ENCODE results near the gene CNPY2. TPM values are rescaled to one million over a fixed set of nuclear protein-coding genes. Genes with fewer than 3 reads are reported as not detected.
"Not testable (repeated sequence)": the region's sequence is repeated elsewhere in the genome, so short reads cannot be mapped to it uniquely, and the experiment has no call there.

The CNPY2 gene
- total RNA-seq, 2 donors from 2014 or later = 183 to 198 TPM

DNA sequence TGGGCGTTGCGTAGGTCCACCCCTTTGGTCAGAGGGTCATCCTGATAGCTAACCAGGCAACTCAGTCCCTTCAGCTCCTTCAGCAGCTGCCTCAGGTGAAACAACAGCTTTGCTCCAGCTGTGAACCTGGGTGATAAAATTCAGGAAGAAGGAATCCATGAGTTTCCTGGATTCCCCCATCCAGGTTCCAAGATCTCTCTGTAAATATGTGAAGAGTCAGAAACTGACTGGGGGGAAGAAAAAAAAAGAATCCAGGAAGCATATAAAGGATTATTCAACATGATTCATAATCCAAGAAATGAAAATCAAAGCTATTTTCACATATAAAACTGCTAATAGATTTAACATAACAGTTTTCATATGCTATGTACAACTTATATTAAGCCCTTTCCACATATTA is 35.5 kb upstream of the CNPY2 start:
- Mint-ChIP-seq H3K36me3 (ENCODE audit: low read depth) (peaks cover 73% of the 10 kb centered on the region), H3K27ac (no peak overlapping the region), H3K4me3 (no peak overlapping the region), H3K4me1 (no peaks in the 10 kb centered on the region), H3K9me3 (no peaks in the 10 kb centered on the region), H3K27me3 (ENCODE audit: insufficient read depth) (no peaks in the 10 kb centered on the region)
- no peak overlapping the region for H3K9ac ChIP-seq (ENCODE audit: extremely low read depth, low read length, poor library complexity, severe bottlenecking)
- peaks cover 79% of the 10 kb centered on the region for H3K36me3 ChIP-seq (ENCODE audit: control insufficient read depth, insufficient read depth, low read length)
- no peaks in the 10 kb centered on the region for H3K27me3 ChIP-seq (ENCODE audit: control insufficient read depth, insufficient read depth, low read length, poor library complexity, severe bottlenecking)
- TF ChIP-seq, protein P1, sequence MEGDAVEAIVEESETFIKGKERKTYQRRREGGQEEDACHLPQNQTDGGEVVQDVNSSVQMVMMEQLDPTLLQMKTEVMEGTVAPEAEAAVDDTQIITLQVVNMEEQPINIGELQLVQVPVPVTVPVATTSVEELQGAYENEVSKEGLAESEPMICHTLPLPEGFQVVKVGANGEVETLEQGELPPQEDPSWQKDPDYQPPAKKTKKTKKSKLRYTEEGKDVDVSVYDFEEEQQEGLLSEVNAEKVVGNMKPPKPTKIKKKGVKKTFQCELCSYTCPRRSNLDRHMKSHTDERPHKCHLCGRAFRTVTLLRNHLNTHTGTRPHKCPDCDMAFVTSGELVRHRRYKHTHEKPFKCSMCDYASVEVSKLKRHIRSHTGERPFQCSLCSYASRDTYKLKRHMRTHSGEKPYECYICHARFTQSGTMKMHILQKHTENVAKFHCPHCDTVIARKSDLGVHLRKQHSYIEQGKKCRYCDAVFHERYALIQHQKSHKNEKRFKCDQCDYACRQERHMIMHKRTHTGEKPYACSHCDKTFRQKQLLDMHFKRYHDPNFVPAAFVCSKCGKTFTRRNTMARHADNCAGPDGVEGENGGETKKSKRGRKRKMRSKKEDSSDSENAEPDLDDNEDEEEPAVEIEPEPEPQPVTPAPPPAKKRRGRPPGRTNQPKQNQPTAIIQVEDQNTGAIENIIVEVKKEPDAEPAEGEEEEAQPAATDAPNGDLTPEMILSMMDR (conservative IDR thresholded peaks at IDR 0.05) = no peak
- no peak overlapping the region for H3K27ac ChIP-seq (ENCODE audit: low read depth, low read length)
- H3K9me3 ChIP-seq (ENCODE audit: control insufficient read depth, low read length) = no peaks in the 10 kb centered on the region
- H3K4me1 ChIP-seq (ENCODE audit: control insufficient read depth, insufficient read depth, low read length) = no peaks in the 10 kb centered on the region
- 95% methylated on average over 2 of the region's 2 CpGs; no CpG with 5 or more reads in 1 of the 2 experiments for WGBS, 2 experiments (ENCODE audit: insufficient coverage in 1 of 2, insufficient read length in 1 of 2)
- no peak overlapping the region for H3K4me3 ChIP-seq (ENCODE audit: low read length)
- DNase-seq = no peak

DNA sequence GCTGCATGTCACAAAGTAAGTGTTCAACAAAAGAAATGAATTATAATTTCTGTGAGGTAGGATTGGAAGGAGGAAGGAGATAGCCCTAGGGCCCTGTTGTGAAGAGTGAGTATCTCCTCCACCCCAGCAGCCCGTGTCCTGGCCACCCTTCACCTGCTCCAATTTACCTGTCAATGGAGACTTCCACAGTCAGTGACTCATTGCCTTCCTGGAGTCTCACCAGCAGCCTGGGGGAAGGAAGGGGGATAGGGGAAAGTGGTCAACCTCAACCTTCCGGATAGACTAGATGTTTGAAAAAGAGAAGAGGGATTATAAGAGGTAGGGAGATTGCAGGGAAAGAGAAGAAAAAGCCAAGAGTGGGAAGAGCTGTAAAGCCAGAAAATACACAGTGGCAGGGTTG is 34.9 kb upstream of the CNPY2 start:
- no peaks in the 10 kb centered on the region for H3K9me3 Mint-ChIP-seq
- H3K9ac ChIP-seq (ENCODE audit: extremely low read depth, low read length, poor library complexity, severe bottlenecking) = no peak overlapping the region
- no peak for DNase-seq
- no peaks in the 10 kb centered on the region for H3K27me3 Mint-ChIP-seq (ENCODE audit: insufficient read depth)
- no peak overlapping the region for H3K27ac ChIP-seq (ENCODE audit: low read depth, low read length)
- no peaks in the 10 kb centered on the region for H3K4me1 Mint-ChIP-seq
- no peaks in the 10 kb centered on the region for H3K4me1 ChIP-seq (ENCODE audit: control insufficient read depth, insufficient read depth, low read length)
- H3K9me3 ChIP-seq (ENCODE audit: control insufficient read depth, low read length) = no peaks in the 10 kb centered on the region
- peaks cover 80% of the 10 kb centered on the region for H3K36me3 ChIP-seq (ENCODE audit: control insufficient read depth, insufficient read depth, low read length)
- 94 to 100% methylated on average over 1 of the region's 2 CpGs for WGBS, 2 experiments (ENCODE audit: insufficient coverage in 1 of 2, insufficient read length in 1 of 2)
- no peak overlapping the region for H3K27ac Mint-ChIP-seq
- TF ChIP-seq, protein P1 (conservative IDR thresholded peaks at IDR 0.05) = no peak
- peaks cover 76% of the 10 kb centered on the region for H3K36me3 Mint-ChIP-seq (ENCODE audit: low read depth)
- H3K27me3 ChIP-seq (ENCODE audit: control insufficient read depth, insufficient read depth, low read length, poor library complexity, severe bottlenecking) = no peaks in the 10 kb centered on the region
- no peak overlapping the region for H3K4me3 Mint-ChIP-seq
- no peak overlapping the region for H3K4me3 ChIP-seq (ENCODE audit: low read length)

DNA sequence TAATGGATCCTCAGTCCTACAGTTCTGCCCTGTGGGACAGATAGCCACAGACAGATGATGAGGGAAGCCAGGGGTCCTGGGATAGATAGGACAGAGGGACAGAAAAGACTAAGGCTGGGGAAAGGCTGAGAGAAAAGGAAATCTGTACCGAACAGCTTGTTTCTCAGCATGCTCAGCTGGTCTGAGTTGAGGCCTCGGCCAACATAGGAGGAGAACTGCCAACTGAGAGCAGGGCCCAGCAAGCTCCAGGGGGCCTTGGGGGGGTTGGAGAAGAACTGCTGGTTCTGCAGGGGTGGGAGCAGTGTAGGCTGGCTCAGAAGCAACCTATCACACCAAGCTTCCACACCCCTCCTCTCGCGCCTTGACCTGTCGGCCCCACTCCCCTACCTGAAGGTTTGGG is 33.0 kb upstream of the CNPY2 start:
- Histone ChIP-seq H3K9ac (ENCODE audit: extremely low read depth, low read length, poor library complexity, severe bottlenecking) (no peak overlapping the region), H3K9me3 (ENCODE audit: control insufficient read depth, low read length) (no peaks in the 10 kb centered on the region), H3K4me1 (ENCODE audit: control insufficient read depth, insufficient read depth, low read length) (no peaks in the 10 kb centered on the region), H3K27me3 (ENCODE audit: control insufficient read depth, insufficient read depth, low read length, poor library complexity, severe bottlenecking) (no peaks in the 10 kb centered on the region), H3K4me3 (ENCODE audit: low read length) (no peak overlapping the region), H3K27ac (ENCODE audit: low read depth, low read length) (no peak overlapping the region), H3K36me3 (ENCODE audit: control insufficient read depth, insufficient read depth, low read length) (peaks cover 73% of the 10 kb centered on the region)
- TF ChIP-seq, protein P1 (conservative IDR thresholded peaks at IDR 0.05) = no peak
- peaks cover 68% of the 10 kb centered on the region for H3K36me3 Mint-ChIP-seq (ENCODE audit: low read depth)
- H3K9me3 Mint-ChIP-seq = no peaks in the 10 kb centered on the region
- DNase-seq = no peak
- H3K4me3 Mint-ChIP-seq = no peak overlapping the region
- H3K27ac Mint-ChIP-seq = no peak overlapping the region
- 95 to 100% methylated on average over 2 to 5 of the region's 5 CpGs for WGBS, 2 experiments (ENCODE audit: insufficient coverage in 1 of 2, insufficient read length in 1 of 2)
- no peaks in the 10 kb centered on the region for H3K4me1 Mint-ChIP-seq
- H3K27me3 Mint-ChIP-seq (ENCODE audit: insufficient read depth) = no peaks in the 10 kb centered on the region

DNA sequence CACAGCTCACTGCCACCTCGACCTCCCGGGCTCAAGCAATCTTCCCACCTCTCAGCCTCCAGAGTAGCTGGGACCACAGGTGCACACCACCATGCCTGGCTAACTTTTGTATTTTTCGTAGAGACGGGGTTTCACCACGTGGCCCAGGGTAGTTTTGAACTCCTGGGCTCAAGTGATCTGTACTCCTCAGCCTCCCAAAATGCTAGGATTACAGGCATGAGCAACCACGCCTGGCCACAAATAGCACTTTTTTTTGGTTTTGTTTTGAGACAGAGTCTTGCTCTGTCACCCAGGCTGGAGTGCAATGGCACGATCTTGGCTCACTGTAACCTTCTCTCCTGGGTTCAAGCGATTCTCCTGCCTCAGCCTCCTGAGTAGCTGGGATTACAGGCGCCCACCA is 31.5 kb upstream of the CNPY2 start:
- H3K4me1 Mint-ChIP-seq; H3K27ac ChIP-seq (ENCODE audit: low read depth, low read length); H3K9ac ChIP-seq (ENCODE audit: extremely low read depth, low read length, poor library complexity, severe bottlenecking); DNase-seq; H3K27me3 ChIP-seq (ENCODE audit: control insufficient read depth, insufficient read depth, low read length, poor library complexity, severe bottlenecking); H3K4me3 Mint-ChIP-seq; H3K9me3 Mint-ChIP-seq; H3K27me3 Mint-ChIP-seq (ENCODE audit: insufficient read depth); H3K9me3 ChIP-seq (ENCODE audit: control insufficient read depth, low read length); H3K4me3 ChIP-seq (ENCODE audit: low read length); H3K4me1 ChIP-seq (ENCODE audit: control insufficient read depth, insufficient read depth, low read length): not testable (repeated sequence)
- Mint-ChIP-seq H3K27ac (peak overlapping the region; percentile 72), H3K36me3 (ENCODE audit: low read depth) (peaks cover 76% of the 10 kb centered on the region)
- WGBS, 2 experiments (ENCODE audit: insufficient coverage in 1 of 2, insufficient read length in 1 of 2) = 91 to 92% methylated on average over 7 to 9 of the region's 9 CpGs
- H3K36me3 ChIP-seq (ENCODE audit: control insufficient read depth, insufficient read depth, low read length) = peaks cover 76% of the 10 kb centered on the region
